KMS-11 (cell line): Measurements from ENCODE around the gene TRPC6.

Experiments
- H2AFZ ChIP-seq: fragments of 200-600 bp; sonication (generic); 2 replicates; pipeline ENCODE4 v1.6.1; 2016; ENCODE audit warnings: antibody characterized with exemption, mixed run types, low read depth
- H3K27ac ChIP-seq: fragments of 200-600 bp; sonication (generic); 2 replicates; pipeline ENCODE4 v1.6.1; 2016; ENCODE audit warnings: mild to moderate bottlenecking, mixed run types
- H3K27me3 ChIP-seq: fragments of 200-600 bp; sonication (generic); 2 replicates; pipeline ENCODE4 v1.6.1; 2017; ENCODE audit warnings: mild to moderate bottlenecking, low read depth, mixed run types, moderate library complexity; ENCODE audit not compliant: insufficient read depth
- H3K36me3 ChIP-seq: fragments of 200-600 bp; sonication (generic); 2 replicates; pipeline ENCODE4 v1.6.1; 2017; ENCODE audit warnings: mild to moderate bottlenecking, mixed run types; ENCODE audit not compliant: insufficient read depth
- H3K4me1 ChIP-seq: fragments of 200-600 bp; sonication (generic); 2 replicates; pipeline ENCODE4 v1.6.1; 2016; ENCODE audit warnings: mild to moderate bottlenecking, low read depth, mixed run types; ENCODE audit not compliant: poor library complexity, severe bottlenecking
- H3K4me2 ChIP-seq: fragments of 200-600 bp; sonication (generic); 2 replicates; pipeline ENCODE4 v1.7.0; 2016; ENCODE audit warnings: mild to moderate bottlenecking, mixed run types
- H3K4me3 ChIP-seq: fragments of 200-600 bp; sonication (generic); IDR thresholded peaks from 2 replicates; pipeline ENCODE4 v1.6.1; 2017; ENCODE audit warnings: low read depth, low read length, mixed read lengths; ENCODE audit not compliant: insufficient read depth
- H3K79me2 ChIP-seq: fragments of 200-600 bp; sonication (generic); 2 replicates; pipeline ENCODE4 v1.6.1; 2016; ENCODE audit warnings: low read depth, mixed run types; ENCODE audit not compliant: insufficient read depth
- H3K9ac ChIP-seq: fragments of 200-600 bp; sonication (generic); 2 replicates; pipeline ENCODE4 v1.6.1; 2016; ENCODE audit warnings: mild to moderate bottlenecking, mixed run types
- H4K20me1 ChIP-seq: fragments of 200-600 bp; sonication (generic); 2 replicates; pipeline ENCODE4 v1.6.1; 2016; ENCODE audit warnings: mild to moderate bottlenecking, mixed run types; ENCODE audit not compliant: insufficient read depth
- CTCF ChIP-seq: fragments of 200-600 bp; sonication (generic); conservative IDR thresholded peaks from 2 replicates; pipeline ENCODE4 v1.6.1; 2017; ENCODE audit warnings: low read depth, mild to moderate bottlenecking, antibody characterized with exemption, low read length, moderate library complexity, mixed read lengths

The TRPC6 gene

GRCh38 chr11:101553891-101554292, 29.9 kb downstream of the TRPC6 start:
- Histone ChIP-seq H3K27ac (no peak overlapping the region), H3K4me2 (no peak overlapping the region), H4K20me1 (no peaks in the 10 kb centered on the region), H3K27me3 (no peaks in the 10 kb centered on the region), H3K79me2 (no peaks in the 10 kb centered on the region), H3K9ac (no peak overlapping the region), H2AFZ (no peak overlapping the region), H3K4me1 (no peaks in the 10 kb centered on the region), H3K4me3 (no peak overlapping the region), H3K36me3 (no peaks in the 10 kb centered on the region)
- no peak for TF ChIP-seq CTCF

GRCh38 chr11:101552888-101553287, 30.9 kb downstream of the TRPC6 start:
- Histone ChIP-seq H3K27me3 (no peaks in the 10 kb centered on the region), H2AFZ (no peak overlapping the region), H3K4me2 (no peak overlapping the region), H4K20me1 (no peaks in the 10 kb centered on the region), H3K4me1 (no peaks in the 10 kb centered on the region), H3K79me2 (no peaks in the 10 kb centered on the region), H3K36me3 (no peaks in the 10 kb centered on the region), H3K9ac (no peak overlapping the region), H3K27ac (no peak overlapping the region), H3K4me3 (no peak overlapping the region)
- TF ChIP-seq CTCF: no peak

GRCh38 chr11:101528541-101528940, 55.3 kb downstream of the TRPC6 start:
- no peak overlapping the region for H3K9ac ChIP-seq
- no peak overlapping the region for H3K27ac ChIP-seq
- H3K36me3 ChIP-seq: no peaks in the 10 kb centered on the region
- no peaks in the 10 kb centered on the region for H4K20me1 ChIP-seq
- H3K79me2 ChIP-seq: no peaks in the 10 kb centered on the region
- H3K4me3 ChIP-seq: no peak overlapping the region
- H2AFZ ChIP-seq: no peak overlapping the region
- H3K4me2 ChIP-seq: no peak overlapping the region
- H3K27me3 ChIP-seq: no peaks in the 10 kb centered on the region
- TF ChIP-seq CTCF: no peak
- no peaks in the 10 kb centered on the region for H3K4me1 ChIP-seq

- no peak overlapping the region for H2AFZ ChIP-seq
- no peaks in the 10 kb centered on the region for H4K20me1 ChIP-seq
- no peaks in the 10 kb centered on the region for H3K27me3 ChIP-seq
- no peak overlapping the region for H3K27ac ChIP-seq
- no peak overlapping the region for H3K4me3 ChIP-seq
- H3K4me1 ChIP-seq: no peaks in the 10 kb centered on the region
- no peaks in the 10 kb centered on the region for H3K36me3 ChIP-seq
- no peaks in the 10 kb centered on the region for H3K79me2 ChIP-seq
- no peak overlapping the region for H3K9ac ChIP-seq
- no peak for TF ChIP-seq CTCF
- H3K4me2 ChIP-seq: no peak overlapping the region
These were observed 60.1 kb downstream of the TRPC6 start for GRCh38 chr11:101523634-101524260.
